HCT116 (cell line): ENCODE data around the gene UTS2R. TPM values are rescaled to one million over a fixed set of nuclear protein-coding genes. Genes with fewer than 3 reads are reported as not detected.

Experiments
- ATAC-seq: fragments of 200-7000 bp; cut with Tn5 transposase; 2 replicates; pipeline ENCODE4 v1.9.1; 2020; ENCODE audit warnings: mild to moderate bottlenecking, moderate library complexity
- BruUV-seq: library from RNA; stranded (reverse); fragments of 400-500 nt; replicated peaks from 2 replicates; lab custom pipeline; 2021; lab: Mats Ljungman, UMichigan
- CTCF ChIA-PET: fragments of 300-600 bp; sonication (Branson Sonifier 250); formaldehyde crosslinking; loops from one replicate; lab custom pipeline; 2021; ENCODE audit warnings: antibody characterized with exemption; lab: Charles Lee
- POLR2A ChIA-PET: fragments of 300-600, 350-600 bp; sonication (Branson Sonifier 250); formaldehyde crosslinking; loops from one replicate; lab custom pipeline; 2021; ENCODE audit warnings: antibody characterized with exemption; lab: Charles Lee
- RAD21 ChIA-PET, 2 experiments: fragments of 300-600 bp; sonication (Branson Sonifier 250); formaldehyde crosslinking; loops; one replicate each; lab custom pipeline; 2023; ENCODE audit warnings: low total read pairs in 2 of 2; ENCODE audit not compliant: uncharacterized antibody in 2 of 2, unreplicated experiment in 2 of 2, low non-redundant PET in 1 of 2; lab: Charles Lee
- DNase-seq: peaks from one replicate; pipeline ENCODE4 v3.0.0-alpha.2; 2010; ENCODE audit warnings: low read depth, low spot score
- H2AFZ ChIP-seq: fragments of 200-600 bp; shearing (Covaris generic), sonication (generic); 2 replicates; pipeline ENCODE4 v1.6.1; 2017; ENCODE audit warnings: low read depth, mixed run types, mixed read lengths, antibody characterized with exemption, low read length; ENCODE audit not compliant: poor library complexity, severe bottlenecking
- H3K27ac ChIP-seq: 2 replicates; pipeline ENCODE4 v1.5.1; 2012; ENCODE audit warnings: low read depth, low read length
- H3K27me3 ChIP-seq: fragments of 200-600 bp; sonication (generic); 2 replicates; pipeline ENCODE4 v1.6.1; 2016; ENCODE audit warnings: mixed run types, low read length, mixed read lengths; ENCODE audit not compliant: insufficient read depth
- H3K36me3 ChIP-seq, 2 experiments: fragments of 200-500 bp in 1 of 2; fragments of 200-600 bp in 1 of 2; sonication (Bioruptor generic) in 1 of 2; sonication (generic) in 1 of 2; 2 replicates each; pipeline versions ENCODE4 v1.5.1 to v1.6.1; 2014 to 2016; ENCODE audit warnings: low read length in 2 of 2, inconsistent platforms in 1 of 2, mixed read lengths in 1 of 2, mixed run types in 1 of 2; ENCODE audit not compliant: insufficient read depth in 2 of 2, control insufficient read depth in 1 of 2
- H3K4me1 ChIP-seq, 2 experiments: fragments of 200-600 bp in 1 of 2; sonication (generic) in 1 of 2; 2 replicates each; pipeline versions ENCODE4 v1.5.1 to v1.6.1; 2012 to 2017; ENCODE audit warnings: low read length in 2 of 2, inconsistent platforms in 1 of 2, mild to moderate bottlenecking in 1 of 2, mixed read lengths in 1 of 2, mixed run types in 1 of 2, moderate library complexity in 1 of 2; ENCODE audit not compliant: insufficient read depth in 2 of 2, control insufficient read depth in 1 of 2
- H3K4me2 ChIP-seq: fragments of 200-600 bp; sonication (generic); 2 replicates; pipeline ENCODE4 v1.6.1; 2017; ENCODE audit warnings: mixed run types, low read length, mixed read lengths
- H3K4me3 ChIP-seq, 2 experiments: fragments of 200-600 bp in 1 of 2; sonication (generic) in 1 of 2; replicated peaks in 1 of 2; 2 replicates each; pipeline ENCODE4 v1.5.1; 2011 to 2016; ENCODE audit warnings: low read length in 2 of 2, control low read depth in 1 of 2, low read depth in 1 of 2, mild to moderate bottlenecking in 1 of 2, mixed read lengths in 1 of 2, mixed run types in 1 of 2
- H3K79me2 ChIP-seq: fragments of 200-600 bp; sonication (generic); 2 replicates; pipeline ENCODE4 v1.6.1; 2017; ENCODE audit warnings: mild to moderate bottlenecking, mixed run types, low read length, moderate library complexity, mixed read lengths; ENCODE audit not compliant: insufficient read depth
- H3K9ac ChIP-seq: fragments of 200-600 bp; sonication (generic); 2 replicates; pipeline ENCODE4 v1.6.1; 2016; ENCODE audit warnings: low read length, mixed read lengths
- H3K9me2 ChIP-seq: fragments of 200-600 bp; sonication (generic), shearing (Covaris generic); 2 replicates; pipeline ENCODE4 v1.6.1; 2017; ENCODE audit warnings: mixed run types, mild to moderate bottlenecking, moderate library complexity; ENCODE audit not compliant: insufficient read depth
- H3K9me3 ChIP-seq, 2 experiments: fragments of 200-500 bp in 1 of 2; fragments of 200-600 bp in 1 of 2; sonication (Bioruptor generic) in 1 of 2; sonication (generic) in 1 of 2; 2 replicates each; pipeline ENCODE4 v1.6.1; 2014 to 2017; ENCODE audit warnings: low read length in 2 of 2, mixed read lengths in 2 of 2, inconsistent platforms in 1 of 2, low read depth in 1 of 2, mild to moderate bottlenecking in 1 of 2, mixed run types in 1 of 2, moderate library complexity in 1 of 2; ENCODE audit not compliant: control insufficient read depth in 1 of 2, insufficient read depth in 1 of 2
- H4K20me1 ChIP-seq: fragments of 200-600 bp; sonication (generic), shearing (Covaris generic); 2 replicates; pipeline ENCODE4 v1.6.1; 2017; ENCODE audit warnings: mixed run types, mild to moderate bottlenecking, moderate library complexity; ENCODE audit not compliant: insufficient read depth
- ATF3 ChIP-seq: IDR thresholded peaks from 2 replicates; pipeline ENCODE4 v1.6.1; 2012
- ELF1 ChIP-seq: IDR thresholded peaks from 2 replicates; pipeline ENCODE4 v1.6.1; 2012; ENCODE audit warnings: low read depth, borderline replicate concordance
- EZH2 ChIP-seq: fragments of 200-600 bp; sonication (generic); IDR thresholded peaks from 2 replicates; pipeline ENCODE4 v1.6.1; 2017; ENCODE audit warnings: antibody characterized with exemption, mixed run types
- EZH2phosphoT487 ChIP-seq: fragments of 200-600 bp; IDR thresholded peaks from 2 replicates; pipeline ENCODE4 v1.6.1; 2018; ENCODE audit warnings: antibody characterized with exemption, borderline replicate concordance
- FOSL1 ChIP-seq: IDR thresholded peaks from 2 replicates; pipeline ENCODE4 v1.6.1; 2012; ENCODE audit warnings: low read depth
- JUND ChIP-seq: IDR thresholded peaks from 2 replicates; pipeline ENCODE4 v1.6.1; 2012
- MAX ChIP-seq: IDR thresholded peaks from 2 replicates; pipeline ENCODE4 v1.6.1; 2012
- POLR2A ChIP-seq: IDR thresholded peaks from 2 replicates; pipeline ENCODE4 v1.7.0; 2011; ENCODE audit warnings: borderline replicate concordance; ENCODE audit not compliant: insufficient read depth, insufficient read length; ENCODE audit errors: extremely low read depth
- POLR2AphosphoS5 ChIP-seq: IDR thresholded peaks from 2 replicates; pipeline ENCODE4 v1.6.1; 2011; ENCODE audit warnings: mild to moderate bottlenecking, low read depth, low read length, moderate library complexity
- RAD21 ChIP-seq: IDR thresholded peaks from 2 replicates; pipeline ENCODE4 v1.6.1; 2012; ENCODE audit warnings: low read depth, mild to moderate bottlenecking
- REST ChIP-seq: IDR thresholded peaks from 2 replicates; pipeline ENCODE4 v1.6.1; 2012; ENCODE audit warnings: low read depth
- SIN3A ChIP-seq: IDR thresholded peaks from 2 replicates; pipeline ENCODE4 v1.6.1; 2012; ENCODE audit warnings: low read depth
- TCF7L2 ChIP-seq: IDR thresholded peaks from 2 replicates; pipeline ENCODE4 v1.7.0; 2011; ENCODE audit warnings: borderline replicate concordance, inconsistent platforms; ENCODE audit not compliant: insufficient read depth, insufficient read length; ENCODE audit errors: extremely low read depth
- YY1 ChIP-seq: IDR thresholded peaks from 2 replicates; pipeline ENCODE4 v1.6.1; 2011; ENCODE audit warnings: low read length, low read depth, moderate library complexity, mild to moderate bottlenecking; ENCODE audit not compliant: insufficient replicate concordance; ENCODE audit errors: extremely low read depth
- intact Hi-C: fragments of 100-400 bp; cut with micrococcal nuclease; formaldehyde crosslinking; loops from 2 replicates; pipeline ENCODE4 v1.10.0; 2022
- total RNA-seq: library from RNA; stranded (reverse); gene quantifications from one replicate; pipeline ENCODE4 v1.2.1, GENCODE V29; 2021; ENCODE audit not compliant: unreplicated experiment

The UTS2R gene
- total RNA-seq, 1 experiment from 2014 or later, result not detected

- no peaks in the 10 kb centered on the region for H4K20me1 ChIP-seq
- H3K9ac ChIP-seq, result no peak overlapping the region
- H3K4me2 ChIP-seq, result no peak overlapping the region
- H3K9me2 ChIP-seq, result no peaks in the 10 kb centered on the region
- POLR2A ChIA-PET, result no interaction called here
- no peak overlapping the region for H3K27ac ChIP-seq
- no peak for TF ChIP-seq YY1
- TF ChIP-seq, all 23 proteins: peak for 0
- RAD21 ChIA-PET, result no interaction called here
- no peaks in the 10 kb centered on the region for H3K36me3 ChIP-seq
- BruUV-seq, result no TSS peak
- no peaks in the 10 kb centered on the region for H3K27me3 ChIP-seq
- H2AFZ ChIP-seq, result no peak overlapping the region
- no peaks in the 10 kb centered on the region for H3K79me2 ChIP-seq
- intact Hi-C loops, result no loop called here
- H3K4me3 ChIP-seq, result no peak overlapping the region
- H3K4me1 ChIP-seq, result peaks cover 24 to 43% of the 10 kb centered on the region in 2 experiments
- CTCF ChIA-PET, result no interaction called here
- no peak for ATAC-seq
- DNase-seq, result no peak
- H3K9me3 ChIP-seq, result no peaks in the 10 kb centered on the region
Measured at GRCh38 chr17:82342361-82343079, 29.0 kb upstream of the UTS2R start.

- no peaks in the 10 kb centered on the region for H3K9me2 ChIP-seq
- H3K27ac ChIP-seq, result no peak overlapping the region
- BruUV-seq, result no TSS peak
- no peaks in the 10 kb centered on the region for H3K27me3 ChIP-seq
- no peak for DNase-seq
- H3K36me3 ChIP-seq, result no peaks in the 10 kb centered on the region
- no peak overlapping the region for H2AFZ ChIP-seq
- CTCF ChIA-PET, result interaction anchor here (0.7 to 1.5 kb wide), 2 partner anchors 9 to 313 kb away, joined by 3 read pairs; partner anchors contain the start of gene RAC3
- H3K9me3 ChIP-seq, result no peaks in the 10 kb centered on the region
- no peak overlapping the region for H3K9ac ChIP-seq
- peaks cover 14 to 32% of the 10 kb centered on the region in 2 experiments for H3K4me1 ChIP-seq
- no peaks in the 10 kb centered on the region for H3K79me2 ChIP-seq
- H3K4me3 ChIP-seq, result no peak overlapping the region
- RAD21 ChIA-PET, result interaction anchor here in 1 of 2 experiments (0.7 kb wide), 1 partner anchor 73 kb away, joined by 4 read pairs; no protein-coding TSS in a partner anchor
- no peak overlapping the region for H3K4me2 ChIP-seq
- intact Hi-C loops, result no loop called here
- H4K20me1 ChIP-seq, result no peaks in the 10 kb centered on the region
- ATAC-seq, result no peak
- POLR2A ChIA-PET, result interaction anchor here (0.7 kb wide), 1 partner anchor 48 kb away, joined by 3 read pairs; no protein-coding TSS in a partner anchor
- TF ChIP-seq SIN3A, result no peak
- TF ChIP-seq EZH2phosphoT487, result no peak
- TF ChIP-seq FOSL1, result no peak
- TF ChIP-seq REST, result no peak
- TF ChIP-seq POLR2AphosphoS5, result no peak
- no peak for TF ChIP-seq RAD21
- TF ChIP-seq MAX, result no peak
- TF ChIP-seq JUND, result no peak
- TF ChIP-seq ATF3, result no peak
- TF ChIP-seq ELF1, result no peak
- TF ChIP-seq POLR2A, result no peak
- TF ChIP-seq TCF7L2, result no peak
- no peak for TF ChIP-seq YY1
- TF ChIP-seq EZH2, result no peak
Measured at GRCh38 chr17:82343560-82343959, 28.0 kb upstream of the UTS2R start.
